ENCODE measurements around the gene ARID1A.
A peak's percentile ranks its signal among the peaks of the same experiment; 100 is the strongest.

The ARID1A gene

GRCh38 chr1:26780344-26780957 lies 84.6 kb downstream of the ARID1A start:
- H3K27ac ChIP-seq (ENCODE audit: low read depth, low read length), result no peak overlapping the region
- H2AFZ ChIP-seq (ENCODE audit: low read depth, low read length, severe bottlenecking), result no peak overlapping the region
- TF ChIP-seq CTCF (IDR thresholded peaks at IDR 0.05; ENCODE audit: insufficient read depth, low read length, poor library complexity, severe bottlenecking) (no peak), EZH2phosphoT487 (conservative IDR thresholded peaks at IDR 0.05; ENCODE audit: low read length) (no peak)
- H3K4me3 ChIP-seq (ENCODE audit: insufficient read depth, low read length, poor library complexity, severe bottlenecking), result no peak overlapping the region
- no peaks in the 10 kb centered on the region for H3K27me3 ChIP-seq (ENCODE audit: low read length)
- no peaks in the 10 kb centered on the region for H3K9me2 ChIP-seq (replicated peaks; ENCODE audit: insufficient read depth, low read length)
- H3K79me2 ChIP-seq (ENCODE audit: insufficient read depth, low read length), result peaks cover 2% of the 10 kb centered on the region; the same call in 1 of the 2 replicates
- H3K36me3 ChIP-seq (ENCODE audit: low read length), result peaks cover 19% of the 10 kb centered on the region
- no peak overlapping the region for H3K9ac ChIP-seq (ENCODE audit: low read length)
- H4K20me1 ChIP-seq (ENCODE audit: low read depth, low read length), result no peaks in the 10 kb centered on the region
- H3K4me2 ChIP-seq (ENCODE audit: low read depth, low read length, poor library complexity, severe bottlenecking), result no peak overlapping the region
- H3F3A ChIP-seq (ENCODE audit: insufficient read depth), result peaks cover 40% of the 10 kb centered on the region
- H3K9me3 ChIP-seq (ENCODE audit: insufficient read depth, low read length), result no peaks in the 10 kb centered on the region

- no peak for TF ChIP-seq CTCF (IDR thresholded peaks at IDR 0.05; ENCODE audit: insufficient read depth, low read length, poor library complexity, severe bottlenecking)
- TF ChIP-seq EZH2phosphoT487 (conservative IDR thresholded peaks at IDR 0.05; ENCODE audit: low read length), result no peak
- Histone ChIP-seq H3K79me2 (ENCODE audit: insufficient read depth, low read length) (no peaks in the 10 kb centered on the region), H3F3A (ENCODE audit: insufficient read depth) (peaks cover 49% of the 10 kb centered on the region), H3K9ac (ENCODE audit: low read length) (no peak overlapping the region), H2AFZ (ENCODE audit: low read depth, low read length, severe bottlenecking) (no peak overlapping the region), H3K9me3 (ENCODE audit: insufficient read depth, low read length) (no peaks in the 10 kb centered on the region), H3K4me2 (ENCODE audit: low read depth, low read length, poor library complexity, severe bottlenecking) (no peak overlapping the region), H3K36me3 (ENCODE audit: low read length) (peaks cover 13% of the 10 kb centered on the region; the same call in 1 of the 2 replicates), H3K4me3 (ENCODE audit: insufficient read depth, low read length, poor library complexity, severe bottlenecking) (no peak overlapping the region), H4K20me1 (ENCODE audit: low read depth, low read length) (no peaks in the 10 kb centered on the region), H3K27me3 (ENCODE audit: low read length) (no peaks in the 10 kb centered on the region), H3K9me2 (replicated peaks; ENCODE audit: insufficient read depth, low read length) (no peaks in the 10 kb centered on the region), H3K27ac (ENCODE audit: low read depth, low read length) (no peak overlapping the region)
These were observed 85.5 kb downstream of the ARID1A start for GRCh38 chr1:26781206-26781825.

- Histone ChIP-seq H2AFZ (ENCODE audit: low read depth, low read length, severe bottlenecking) (no peak overlapping the region), H3F3A (ENCODE audit: insufficient read depth) (peaks cover 63% of the 10 kb centered on the region), H4K20me1 (ENCODE audit: low read depth, low read length) (no peaks in the 10 kb centered on the region), H3K9ac (ENCODE audit: low read length) (no peak overlapping the region), H3K36me3 (ENCODE audit: low read length) (peaks cover 8% of the 10 kb centered on the region; the same call in 1 of the 2 replicates), H3K9me3 (ENCODE audit: insufficient read depth, low read length) (no peaks in the 10 kb centered on the region), H3K79me2 (ENCODE audit: insufficient read depth, low read length) (no peaks in the 10 kb centered on the region), H3K27ac (ENCODE audit: low read depth, low read length) (peak overlapping the region; percentile 20), H3K4me3 (ENCODE audit: insufficient read depth, low read length, poor library complexity, severe bottlenecking) (no peak overlapping the region), H3K27me3 (ENCODE audit: low read length) (no peaks in the 10 kb centered on the region), H3K4me2 (ENCODE audit: low read depth, low read length, poor library complexity, severe bottlenecking) (no peak overlapping the region), H3K9me2 (replicated peaks; ENCODE audit: insufficient read depth, low read length) (no peaks in the 10 kb centered on the region)
- TF ChIP-seq CTCF (IDR thresholded peaks at IDR 0.05; ENCODE audit: insufficient read depth, low read length, poor library complexity, severe bottlenecking), result no peak
- no peak for TF ChIP-seq EZH2phosphoT487 (conservative IDR thresholded peaks at IDR 0.05; ENCODE audit: low read length)
These were observed 86.9 kb downstream of the ARID1A start for GRCh38 chr1:26782521-26783212.
